ENCODE measurements around the gene GIPC3.
A peak's percentile ranks its signal among the peaks of the same experiment; 100 is the strongest.

GIPC3 gene, protein sequence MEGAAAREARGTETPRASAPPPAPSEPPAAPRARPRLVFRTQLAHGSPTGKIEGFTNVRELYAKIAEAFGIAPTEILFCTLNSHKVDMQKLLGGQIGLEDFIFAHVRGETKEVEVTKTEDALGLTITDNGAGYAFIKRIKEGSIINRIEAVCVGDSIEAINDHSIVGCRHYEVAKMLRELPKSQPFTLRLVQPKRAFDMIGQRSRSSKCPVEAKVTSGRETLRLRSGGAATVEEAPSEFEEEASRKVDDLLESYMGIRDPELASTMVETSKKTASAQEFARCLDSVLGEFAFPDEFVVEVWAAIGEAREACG

DNA sequence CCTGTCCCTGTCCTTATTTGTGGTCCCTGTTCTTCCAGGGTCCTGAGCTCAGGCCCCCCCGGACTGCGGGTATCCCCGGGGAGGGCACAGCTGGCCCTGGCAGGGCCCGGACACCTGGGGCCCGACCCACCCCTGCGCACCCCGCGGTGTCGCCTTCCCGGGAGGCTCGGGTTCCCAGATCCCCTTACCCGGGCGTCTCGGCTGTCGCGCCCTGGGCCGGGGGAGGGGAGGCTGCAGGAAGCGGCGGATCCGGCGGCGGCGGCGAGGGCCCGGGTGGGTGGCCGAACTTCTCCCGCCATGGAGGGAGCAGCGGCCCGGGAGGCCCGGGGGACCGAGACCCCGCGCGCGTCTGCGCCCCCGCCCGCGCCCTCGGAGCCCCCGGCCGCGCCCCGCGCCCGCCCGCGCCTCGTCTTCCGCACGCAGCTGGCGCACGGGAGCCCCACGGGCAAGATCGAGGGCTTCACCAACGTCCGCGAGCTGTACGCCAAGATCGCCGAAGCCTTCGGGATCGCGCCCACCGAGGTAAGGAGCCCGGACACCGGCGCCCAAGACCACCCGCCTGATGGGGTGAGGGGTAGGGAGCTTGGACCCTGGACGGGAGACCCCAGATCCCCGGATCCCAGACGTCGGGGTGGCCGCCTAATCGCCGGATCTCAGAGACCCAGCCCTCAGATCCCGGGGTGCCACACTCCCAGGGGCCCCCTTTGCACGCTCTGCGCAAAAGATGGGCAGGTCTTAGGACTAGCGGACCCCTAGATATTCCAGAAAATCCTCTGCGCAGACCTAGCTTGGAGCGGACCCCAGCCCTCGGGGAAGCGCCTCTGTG, at the start of gene GIPC3:
TSS of gene GIPC3 (plus strand) at position 178 of the 826 bp plus-strand sequence. CDS start at position 298, 120 bp downstream.
- no peak within 1 kb of the TSS for H3K27ac Mint-ChIP-seq
- H3K27me3 Mint-ChIP-seq, result peaks cover 48% of the 10 kb centered on the region
- no peaks in the 10 kb centered on the region for H3K36me3 Mint-ChIP-seq (ENCODE audit: low read depth)
- intact Hi-C loops (cut with micrococcal nuclease), result no loop called here
- peak within 1 kb of the TSS; percentile 37 for H3K4me3 Mint-ChIP-seq
- no peaks in the 10 kb centered on the region for H3K9me3 Mint-ChIP-seq
- H3K4me1 Mint-ChIP-seq (ENCODE audit: low read depth), result peaks cover 7% of the 10 kb centered on the region

DNA sequence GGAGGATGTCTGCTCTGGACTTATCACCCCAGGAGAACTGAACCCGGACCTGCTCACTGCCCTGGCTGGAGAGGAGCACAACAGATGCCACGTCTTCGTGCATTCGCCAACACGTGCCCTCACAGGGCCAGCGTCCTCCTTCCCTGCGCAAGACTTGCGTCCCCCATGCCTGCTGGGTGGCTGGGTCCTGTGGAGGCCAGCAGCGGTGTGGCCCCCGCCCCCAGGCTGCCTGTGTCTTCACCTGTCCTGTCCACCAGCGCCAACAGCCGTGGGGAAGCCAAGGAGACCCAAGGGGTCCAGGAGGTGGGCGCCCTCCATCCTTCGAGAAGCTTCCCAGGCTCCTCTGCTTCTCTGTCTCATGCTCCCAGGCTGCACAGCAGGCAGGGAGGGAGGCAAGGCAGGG, 49.7 kb upstream of the GIPC3 start:
- H3K27ac Mint-ChIP-seq, result no peak overlapping the region
- H3K4me3 Mint-ChIP-seq, result no peak overlapping the region
- no peaks in the 10 kb centered on the region for H3K9me3 Mint-ChIP-seq
- peaks cover 26% of the 10 kb centered on the region for H3K4me1 Mint-ChIP-seq (ENCODE audit: low read depth)
- H3K27me3 Mint-ChIP-seq, result no peaks in the 10 kb centered on the region
- peaks cover 34% of the 10 kb centered on the region for H3K36me3 Mint-ChIP-seq (ENCODE audit: low read depth)
- intact Hi-C loops (cut with micrococcal nuclease), result no loop called here

DNA sequence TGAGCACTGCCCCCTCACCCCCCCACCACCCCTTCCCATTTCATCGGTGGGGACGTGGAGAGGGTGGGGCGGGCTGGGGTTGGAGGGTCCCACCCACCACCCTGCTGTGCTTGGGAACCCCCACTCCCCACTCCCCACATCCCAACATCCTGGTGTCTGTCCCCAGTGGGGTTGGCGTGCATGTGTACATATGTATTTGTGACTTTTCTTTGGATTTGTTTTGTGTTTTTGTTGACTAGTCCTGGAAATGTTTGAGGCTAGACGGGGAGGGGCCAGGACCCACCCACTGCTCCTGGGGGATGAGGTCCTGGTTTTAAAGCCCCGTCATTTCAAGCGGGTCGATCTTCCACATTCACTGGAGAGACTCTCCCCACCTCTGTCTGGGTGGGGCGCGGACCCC, 49.3 kb upstream of the GIPC3 start:
- Mint-ChIP-seq H3K27ac (no peak overlapping the region), H3K36me3 (ENCODE audit: low read depth) (peaks cover 34% of the 10 kb centered on the region), H3K27me3 (no peaks in the 10 kb centered on the region), H3K4me3 (no peak overlapping the region), H3K4me1 (ENCODE audit: low read depth) (peaks cover 26% of the 10 kb centered on the region), H3K9me3 (no peaks in the 10 kb centered on the region)
- intact Hi-C loops (cut with micrococcal nuclease), result no loop called here

DNA sequence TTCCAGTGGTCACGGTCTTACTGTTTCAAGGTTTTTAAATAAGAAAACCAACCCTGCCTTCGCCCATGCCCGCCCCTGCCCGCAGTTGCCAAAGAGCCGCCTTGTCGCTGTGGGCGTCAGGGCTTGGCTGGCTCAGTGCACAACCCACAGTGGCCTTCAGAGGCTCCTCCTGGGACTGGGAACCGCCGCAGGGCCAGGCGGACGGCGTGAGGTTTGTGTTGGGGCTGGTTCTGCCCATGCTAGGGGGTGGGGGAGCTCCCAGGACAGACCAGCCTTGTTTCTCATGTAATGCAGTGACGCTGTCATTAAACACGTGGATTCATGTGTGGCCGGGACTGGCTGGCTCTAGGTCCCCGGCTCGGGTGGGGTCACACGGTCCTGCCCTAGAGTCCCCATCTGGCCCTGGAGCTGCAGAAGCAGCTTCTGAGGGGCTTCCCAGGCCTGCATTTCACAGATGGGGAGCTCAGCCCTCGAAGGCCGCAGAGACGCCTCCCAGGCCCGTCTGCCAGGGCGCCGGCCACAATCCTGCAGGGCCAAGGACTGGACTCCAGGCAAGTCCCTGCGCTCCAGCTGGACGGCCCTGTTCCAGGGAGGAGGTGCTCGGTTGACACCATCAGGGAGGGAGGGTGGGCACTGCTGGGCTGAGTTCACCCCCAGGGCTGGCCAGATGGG, 48.7 kb upstream of the GIPC3 start:
- H3K4me1 Mint-ChIP-seq (ENCODE audit: low read depth), result peaks cover 26% of the 10 kb centered on the region
- H3K36me3 Mint-ChIP-seq (ENCODE audit: low read depth), result peaks cover 39% of the 10 kb centered on the region
- peak overlapping the region; percentile 80 for H3K27ac Mint-ChIP-seq
- H3K4me3 Mint-ChIP-seq, result no peak overlapping the region
- intact Hi-C loops (cut with micrococcal nuclease), result no loop called here
- H3K27me3 Mint-ChIP-seq, result no peaks in the 10 kb centered on the region
- H3K9me3 Mint-ChIP-seq, result no peaks in the 10 kb centered on the region

DNA sequence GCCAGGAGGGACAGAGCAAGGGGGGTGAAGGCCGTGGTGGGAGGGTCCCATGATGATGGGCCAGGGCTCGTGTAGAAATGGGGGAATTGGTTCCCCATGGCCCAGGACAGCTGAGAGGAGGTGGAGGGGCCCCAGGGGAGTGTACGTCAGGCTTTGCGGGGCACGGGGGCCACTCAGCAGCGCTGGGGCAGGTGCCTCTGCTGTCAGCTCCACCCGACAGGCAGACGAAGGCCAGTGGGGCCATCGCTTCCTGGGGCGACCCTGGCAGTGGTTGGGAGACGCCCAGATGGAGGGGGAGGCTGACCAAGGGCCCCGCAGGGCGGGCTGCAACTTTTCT, 48.2 kb upstream of the GIPC3 start:
- intact Hi-C loops (cut with micrococcal nuclease), result no loop called here
- peaks cover 44% of the 10 kb centered on the region for H3K36me3 Mint-ChIP-seq (ENCODE audit: low read depth)
- peak overlapping the region; percentile 80 for H3K27ac Mint-ChIP-seq
- no peak overlapping the region for H3K4me3 Mint-ChIP-seq
- no peaks in the 10 kb centered on the region for H3K9me3 Mint-ChIP-seq
- H3K27me3 Mint-ChIP-seq, result no peaks in the 10 kb centered on the region
- peaks cover 26% of the 10 kb centered on the region for H3K4me1 Mint-ChIP-seq (ENCODE audit: low read depth)

DNA sequence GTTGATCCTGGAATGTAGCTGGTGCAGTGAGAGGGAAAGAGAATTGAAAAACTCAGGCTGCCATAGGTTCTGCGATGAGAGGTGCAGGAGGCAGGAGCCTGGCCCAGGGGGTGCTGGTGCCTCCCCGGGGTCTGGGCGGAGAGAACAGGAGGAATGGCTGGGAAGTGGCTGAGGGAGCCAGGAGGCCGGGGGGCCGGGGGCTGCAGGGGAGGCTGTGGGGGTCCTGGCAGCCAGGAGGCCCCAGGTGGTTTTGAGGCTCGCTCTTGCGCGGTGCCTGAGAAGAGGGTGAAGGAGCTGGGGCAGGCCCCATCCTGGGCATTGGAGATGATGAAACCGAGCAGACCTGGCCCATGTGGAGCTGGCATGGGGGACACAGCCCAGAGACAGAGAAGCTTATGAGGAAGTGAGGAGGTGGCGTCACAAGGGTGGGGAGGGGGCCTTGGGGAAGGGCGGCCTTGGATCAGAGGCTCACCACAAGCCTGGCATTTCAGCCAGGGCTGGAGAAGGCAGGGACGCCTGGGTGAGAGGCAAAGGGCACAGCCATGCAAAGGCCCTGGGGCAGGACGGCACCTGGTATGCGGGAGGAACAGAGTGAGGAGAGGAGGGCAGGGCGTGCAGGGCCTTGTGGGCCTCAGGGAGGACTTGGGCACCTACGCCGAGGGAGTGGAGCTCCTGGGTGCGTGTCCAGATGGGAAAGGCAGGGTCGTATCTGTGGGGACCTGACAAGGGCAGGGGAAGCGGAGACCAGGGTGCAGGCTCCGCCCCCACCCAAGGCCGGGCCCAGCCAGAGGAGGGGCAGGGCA, 47.6 kb upstream of the GIPC3 start:
- Mint-ChIP-seq H3K27ac (peak overlapping the region; percentile 80), H3K36me3 (ENCODE audit: low read depth) (peaks cover 50% of the 10 kb centered on the region), H3K9me3 (no peaks in the 10 kb centered on the region), H3K4me3 (no peak overlapping the region), H3K4me1 (ENCODE audit: low read depth) (peaks cover 26% of the 10 kb centered on the region), H3K27me3 (no peaks in the 10 kb centered on the region)
- intact Hi-C loops (cut with micrococcal nuclease), result no loop called here

DNA sequence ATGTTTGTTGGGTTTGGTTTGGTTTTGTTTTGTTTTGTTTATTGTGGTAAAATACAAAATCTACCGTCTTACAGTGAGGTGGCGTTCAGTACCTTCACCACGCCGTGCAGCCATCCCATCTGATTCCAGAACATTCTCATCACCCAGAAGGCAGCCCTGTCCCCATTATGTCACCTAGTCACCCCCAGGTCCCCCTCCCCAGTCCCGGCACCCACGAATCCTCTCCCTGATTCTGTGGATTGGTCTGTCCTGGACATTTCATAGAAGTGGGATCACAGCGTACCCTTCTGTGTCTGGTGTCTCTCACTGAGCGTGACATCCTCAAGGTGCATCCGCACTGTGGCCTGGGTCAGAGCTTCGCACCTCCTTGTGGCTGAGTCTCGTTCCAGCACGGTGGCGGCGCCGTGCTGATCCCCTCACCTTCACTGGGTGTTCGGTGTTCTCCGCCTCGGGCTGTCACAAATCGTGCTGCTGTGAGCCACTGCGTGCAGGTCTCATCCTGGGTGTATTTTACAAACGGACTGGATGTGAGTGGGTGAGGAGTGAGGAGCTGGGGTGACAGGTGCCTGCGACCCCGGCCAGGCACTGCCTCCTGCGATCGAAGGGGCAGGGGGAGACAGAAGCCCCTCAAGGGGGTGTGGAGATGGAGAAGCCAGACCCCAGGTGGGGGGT, 46.9 kb upstream of the GIPC3 start:
- H3K36me3 Mint-ChIP-seq (ENCODE audit: low read depth), result peaks cover 57% of the 10 kb centered on the region
- H3K4me1 Mint-ChIP-seq (ENCODE audit: low read depth), result peaks cover 26% of the 10 kb centered on the region
- intact Hi-C loops (cut with micrococcal nuclease), result no loop called here
- no peak overlapping the region for H3K4me3 Mint-ChIP-seq
- no peaks in the 10 kb centered on the region for H3K27me3 Mint-ChIP-seq
- peak overlapping the region; percentile 80 for H3K27ac Mint-ChIP-seq
- H3K9me3 Mint-ChIP-seq, result no peaks in the 10 kb centered on the region

DNA sequence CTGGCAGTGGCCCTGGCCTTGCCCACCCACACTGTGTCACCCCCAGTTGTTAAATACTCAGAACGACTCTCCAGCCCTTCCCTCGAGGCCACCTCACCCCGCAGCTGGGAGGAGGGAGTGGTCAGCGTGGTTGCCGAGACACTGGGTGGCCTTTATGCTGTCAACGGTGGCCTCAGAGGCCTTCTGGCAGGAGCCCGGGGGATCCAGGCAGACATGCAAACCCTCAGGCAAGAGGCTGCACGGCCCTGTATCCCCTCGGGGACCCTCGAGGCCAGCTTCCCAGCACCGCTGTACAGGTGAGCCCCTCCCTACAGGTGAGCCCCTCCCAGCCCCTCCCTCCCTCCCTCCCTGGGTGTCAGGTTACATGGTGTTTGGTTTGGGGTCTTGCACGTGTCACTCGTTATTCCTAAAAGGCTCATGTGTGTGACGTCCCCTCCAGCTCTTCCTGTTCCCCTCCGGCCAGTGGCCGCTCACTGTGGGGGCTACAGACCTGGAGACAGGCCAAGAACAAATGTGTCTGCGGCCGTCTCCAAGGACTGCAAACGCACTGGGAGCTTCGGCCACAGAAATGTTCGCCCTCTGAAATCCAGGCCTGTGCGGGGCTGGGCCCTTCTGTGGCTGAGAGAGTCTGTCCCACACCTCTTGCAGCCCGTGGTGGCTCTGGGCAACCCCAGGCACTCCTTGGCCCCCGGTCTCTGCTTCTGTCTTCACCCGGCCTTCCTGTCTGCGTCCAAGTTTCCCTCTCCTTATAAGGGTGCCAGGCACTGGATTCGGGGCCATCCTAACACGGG, 46.1 kb upstream of the GIPC3 start, which contains the start of gene TEKTIP1:
TSS of gene TEKTIP1 (plus strand) at position 210 of the 791 bp plus-strand sequence. CDS start at position 214, 4 bp downstream.
- no peaks in the 10 kb centered on the region for H3K27me3 Mint-ChIP-seq
- H3K36me3 Mint-ChIP-seq (ENCODE audit: low read depth), result peaks cover 65% of the 10 kb centered on the region
- intact Hi-C loops (cut with micrococcal nuclease), result no loop called here
- H3K27ac Mint-ChIP-seq, result peak within 1 kb of the TSS; percentile 80
- peaks cover 26% of the 10 kb centered on the region for H3K4me1 Mint-ChIP-seq (ENCODE audit: low read depth)
- H3K9me3 Mint-ChIP-seq, result no peaks in the 10 kb centered on the region
- H3K4me3 Mint-ChIP-seq, result no peak within 1 kb of the TSS

DNA sequence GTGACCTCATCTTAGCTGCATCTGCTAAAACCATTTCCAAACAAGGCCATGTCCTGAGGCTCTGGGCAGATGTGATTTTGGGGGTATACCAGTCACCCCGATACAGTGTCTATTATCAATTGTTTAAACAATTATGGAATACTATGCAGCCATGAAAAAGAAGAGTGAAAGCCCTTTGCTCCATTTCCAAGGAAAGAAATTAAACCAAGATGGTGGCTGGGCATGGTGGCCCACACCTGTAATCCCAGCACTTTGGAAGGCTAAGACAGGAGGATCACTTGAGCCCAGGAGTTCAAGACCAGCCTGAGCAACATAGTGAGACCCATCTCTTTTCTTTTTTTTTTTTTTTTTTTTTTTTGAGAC, 45.5 kb upstream of the GIPC3 start:
- no peaks in the 10 kb centered on the region for H3K9me3 Mint-ChIP-seq
- H3K4me3 Mint-ChIP-seq, result no peak overlapping the region
- H3K27ac Mint-ChIP-seq, result no peak overlapping the region
- H3K27me3 Mint-ChIP-seq, result no peaks in the 10 kb centered on the region
- H3K36me3 Mint-ChIP-seq (ENCODE audit: low read depth), result peaks cover 70% of the 10 kb centered on the region
- peaks cover 26% of the 10 kb centered on the region for H3K4me1 Mint-ChIP-seq (ENCODE audit: low read depth)
- intact Hi-C loops (cut with micrococcal nuclease), result no loop called here

DNA sequence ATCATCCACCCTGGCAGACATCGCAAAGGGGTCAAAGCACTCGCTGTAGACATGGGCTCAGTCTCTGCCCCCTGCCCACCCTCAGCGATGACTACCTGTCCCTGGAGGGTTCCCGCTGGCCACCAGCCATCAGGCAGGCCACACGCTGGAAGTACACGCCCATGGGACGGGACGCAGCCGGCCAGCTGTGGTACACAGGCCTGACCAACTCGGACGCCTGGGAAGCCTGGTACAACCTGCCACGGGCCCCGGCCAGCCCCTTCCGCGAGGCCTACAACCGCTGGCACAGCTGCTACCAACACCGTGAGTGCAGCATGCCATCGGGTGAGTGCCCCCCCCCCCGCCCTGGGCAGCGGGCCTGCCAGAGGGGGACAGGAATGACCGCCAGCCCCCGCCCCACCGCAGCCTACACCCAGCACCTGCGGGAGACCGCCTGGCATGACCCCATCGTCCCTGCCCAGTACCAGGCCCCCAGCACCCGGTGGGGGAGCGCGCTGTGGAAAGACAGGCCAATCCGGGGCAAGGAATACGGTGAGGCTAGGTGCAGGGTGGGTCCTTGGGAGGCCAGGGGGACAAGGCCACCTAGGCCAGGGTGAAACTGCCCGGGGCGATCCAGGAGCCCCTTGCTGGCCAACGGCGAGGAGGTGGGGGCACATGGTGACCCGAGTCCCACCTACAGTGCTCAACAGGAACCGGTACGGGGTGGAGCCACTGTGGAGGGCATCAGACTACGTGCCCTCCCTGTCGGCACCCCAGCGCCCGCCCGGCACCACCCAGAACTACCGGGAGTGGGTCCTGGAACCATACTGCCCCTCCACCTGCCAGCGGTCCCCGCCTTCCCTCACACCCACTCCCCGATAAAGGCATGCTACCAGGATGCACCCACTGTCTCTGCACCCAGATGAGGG, 41.9 kb upstream of the GIPC3 start:
- H3K27me3 Mint-ChIP-seq, result no peaks in the 10 kb centered on the region
- peaks cover 93% of the 10 kb centered on the region for H3K36me3 Mint-ChIP-seq (ENCODE audit: low read depth)
- H3K4me1 Mint-ChIP-seq (ENCODE audit: low read depth), result peaks cover 36% of the 10 kb centered on the region
- no peak overlapping the region for H3K4me3 Mint-ChIP-seq
- H3K27ac Mint-ChIP-seq, result no peak overlapping the region
- intact Hi-C loops (cut with micrococcal nuclease), result loop anchor here (2.0 kb wide), 1 partner anchor 75 kb away; no protein-coding TSS in a partner anchor
- H3K9me3 Mint-ChIP-seq, result no peaks in the 10 kb centered on the region

DNA sequence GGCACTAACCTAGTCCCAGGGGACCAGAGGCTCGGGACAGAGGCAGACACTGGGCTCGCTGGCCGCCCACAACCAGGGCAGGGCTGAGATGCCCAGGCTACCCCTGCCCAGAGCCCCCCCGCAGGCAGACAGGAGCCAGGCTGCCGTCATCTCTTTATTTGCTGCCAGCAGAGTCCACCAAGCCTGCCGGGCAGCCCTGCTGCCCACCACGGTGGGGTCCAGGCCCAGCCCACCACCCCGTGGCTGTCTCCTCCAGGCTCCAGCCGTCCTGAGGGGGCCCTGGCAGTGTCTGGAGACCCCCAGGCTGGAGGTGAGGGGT, 41.3 kb upstream of the GIPC3 start:
- peaks cover 93% of the 10 kb centered on the region for H3K36me3 Mint-ChIP-seq (ENCODE audit: low read depth)
- H3K27ac Mint-ChIP-seq, result no peak overlapping the region
- H3K9me3 Mint-ChIP-seq, result no peaks in the 10 kb centered on the region
- no peak overlapping the region for H3K4me3 Mint-ChIP-seq
- peaks cover 39% of the 10 kb centered on the region for H3K4me1 Mint-ChIP-seq (ENCODE audit: low read depth)
- intact Hi-C loops (cut with micrococcal nuclease), result loop anchor here (2.0 kb wide), 1 partner anchor 75 kb away; no protein-coding TSS in a partner anchor
- H3K27me3 Mint-ChIP-seq, result no peaks in the 10 kb centered on the region

Measured in dendritic cell treated with granulocyte-macrophage colony-stimulating factor and Interleukin-4, amounts not matched to agents 40 ng/mL and 50 ng/mL, for 4 days (primary cell).